Stimulated activated CD8-positive, alpha-beta memory T cell treated with anti-CD3 and anti-CD28 coated beads, Interleukin-7, amount 100 ng/mL, for 24 hours (primary cell): ENCODE data around the gene APBA1.

Experiments used
- DNase-seq: peaks from one replicate; pipeline ENCODE4 v3.0.0-alpha.2; 2020; ENCODE audit warnings: low read depth

APBA1 gene

GRCh38 chr9:69657269-69657668, 14.9 kb downstream of the APBA1 start:
- DNase-seq: no peak

DNA sequence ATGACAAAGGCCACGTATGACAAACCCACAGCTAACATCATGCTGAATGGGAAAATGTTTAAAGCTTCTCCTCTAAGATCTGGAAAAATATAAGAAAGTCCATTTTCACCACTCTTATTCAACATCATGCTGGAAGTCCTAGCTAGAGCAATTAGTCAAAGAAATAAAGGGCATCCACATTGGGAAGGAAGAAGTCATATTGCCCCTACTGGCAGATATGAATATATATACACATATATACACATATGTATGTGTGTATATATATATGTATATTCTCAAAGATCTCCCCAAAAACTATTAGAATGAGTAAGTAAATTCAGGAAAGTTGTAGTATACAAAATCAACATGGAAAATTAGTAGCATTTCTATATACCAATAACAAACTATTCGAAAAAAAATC, 17.1 kb downstream of the APBA1 start:
- no peak for DNase-seq

GRCh38 chr9:69653261-69653660, 18.9 kb downstream of the APBA1 start:
- DNase-seq: no peak

- no peak for DNase-seq
These were observed 22.5 kb downstream of the APBA1 start for GRCh38 chr9:69649566-69650250.

DNA sequence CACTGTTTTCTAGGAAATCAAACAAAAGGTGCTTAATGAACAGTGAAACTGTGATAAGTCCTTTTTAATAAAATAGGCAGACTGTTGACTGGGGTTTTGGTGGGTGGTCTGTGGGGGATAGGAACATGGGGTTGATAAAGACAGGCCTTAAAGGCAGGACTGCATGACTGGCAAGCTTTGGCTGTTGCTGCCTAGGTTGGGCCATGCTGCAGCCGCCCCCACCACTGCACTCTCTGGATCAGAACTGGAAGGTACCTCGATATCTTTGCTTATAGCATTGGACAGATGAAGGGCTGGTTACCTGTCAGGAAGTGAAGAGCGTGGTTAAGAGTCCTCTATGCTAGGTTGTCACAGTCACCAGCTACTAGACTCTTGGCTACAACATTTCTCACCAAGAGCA, 24.4 kb downstream of the APBA1 start:
- no peak for DNase-seq

GRCh38 chr9:69646810-69647209, 25.4 kb downstream of the APBA1 start:
- DNase-seq: no peak

GRCh38 chr9:69645488-69645887, 26.7 kb downstream of the APBA1 start:
- no peak for DNase-seq

DNA sequence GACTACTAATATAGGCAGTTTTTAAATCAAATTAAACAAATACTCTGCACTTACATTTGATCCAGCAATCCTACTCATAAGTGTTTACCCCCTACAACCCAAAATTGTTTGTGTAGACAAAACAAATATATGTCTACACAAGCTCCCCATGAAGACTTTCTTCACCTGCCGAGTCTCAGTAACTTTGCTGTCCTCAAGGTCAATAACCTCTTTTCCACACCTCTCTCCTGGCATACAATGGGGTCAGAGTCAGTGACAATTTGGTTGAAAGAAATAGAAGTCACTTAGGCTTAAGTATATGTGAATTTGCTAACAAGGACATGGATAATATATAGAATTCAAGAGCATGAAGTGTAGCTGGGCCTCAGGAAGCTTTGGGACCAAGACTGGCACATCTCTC, 29.1 kb downstream of the APBA1 start:
- no peak for DNase-seq

DNA sequence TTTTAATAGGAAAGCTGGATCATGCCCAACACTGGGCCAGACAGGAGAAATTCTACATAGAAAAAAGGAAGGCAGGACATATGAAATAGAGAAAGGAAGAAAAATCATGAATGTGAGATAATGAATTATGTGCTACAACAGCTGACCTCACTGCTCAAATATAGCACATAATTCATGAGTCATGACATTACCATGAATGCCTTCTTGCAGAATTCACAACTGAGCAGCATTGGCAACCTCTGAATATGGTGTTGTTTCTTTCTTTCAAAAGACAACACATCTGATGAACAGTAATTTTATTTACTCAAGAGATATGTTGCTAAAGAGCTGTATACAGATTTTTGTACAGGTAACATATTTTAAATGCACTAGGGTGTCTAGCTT, 34.4 kb downstream of the APBA1 start:
- DNase-seq: no peak

DNA sequence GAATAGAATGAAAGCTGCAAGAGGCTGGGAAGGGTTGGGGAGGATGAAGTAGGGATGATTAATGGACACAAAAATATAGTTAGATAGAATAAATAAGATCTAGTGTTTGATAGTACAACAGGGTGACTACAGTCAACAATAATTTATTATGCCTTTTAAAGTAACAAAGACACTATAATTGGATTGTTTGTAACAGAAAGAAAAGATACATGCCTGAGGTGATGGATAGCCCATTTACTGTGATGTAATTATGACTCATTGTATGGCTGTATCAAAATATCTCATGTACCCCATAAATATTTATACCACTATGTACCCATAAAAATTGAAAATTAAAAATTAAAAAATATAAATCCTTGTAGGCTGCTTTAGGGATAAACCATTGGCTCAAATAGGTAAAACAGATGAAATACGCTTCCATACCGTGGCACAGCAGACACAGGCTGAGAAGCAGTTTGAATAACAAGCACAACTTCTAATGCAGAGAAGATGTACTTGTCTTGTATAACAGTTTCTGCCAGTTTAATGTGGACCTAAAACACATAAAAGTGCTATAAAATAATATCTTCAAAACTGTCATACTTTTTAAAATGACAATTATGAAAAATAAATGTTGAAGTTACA, 34.9 kb downstream of the APBA1 start:
- DNase-seq: no peak

GRCh38 chr9:69633716-69634115, 38.5 kb downstream of the APBA1 start:
- no peak for DNase-seq

DNA sequence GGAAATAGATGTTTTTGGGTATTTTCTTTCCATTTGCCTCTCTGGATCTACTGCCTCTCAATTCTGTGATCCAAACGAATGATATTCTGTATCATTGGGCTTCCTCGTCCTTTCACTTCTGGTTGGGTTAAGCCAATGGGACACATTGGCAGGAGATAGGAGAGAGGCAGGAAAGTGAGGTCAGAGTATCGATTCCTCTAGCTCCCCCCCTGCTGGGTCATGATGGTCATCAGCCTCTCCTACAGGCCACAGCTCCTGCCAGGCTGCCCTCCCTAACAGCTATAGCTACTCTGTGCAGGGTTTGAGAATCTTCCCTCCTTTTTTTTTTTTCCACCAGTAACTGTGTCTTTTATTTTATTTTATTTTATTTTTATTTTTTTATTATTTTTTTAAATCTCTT, 39.4 kb downstream of the APBA1 start:
- DNase-seq: no peak

DNA sequence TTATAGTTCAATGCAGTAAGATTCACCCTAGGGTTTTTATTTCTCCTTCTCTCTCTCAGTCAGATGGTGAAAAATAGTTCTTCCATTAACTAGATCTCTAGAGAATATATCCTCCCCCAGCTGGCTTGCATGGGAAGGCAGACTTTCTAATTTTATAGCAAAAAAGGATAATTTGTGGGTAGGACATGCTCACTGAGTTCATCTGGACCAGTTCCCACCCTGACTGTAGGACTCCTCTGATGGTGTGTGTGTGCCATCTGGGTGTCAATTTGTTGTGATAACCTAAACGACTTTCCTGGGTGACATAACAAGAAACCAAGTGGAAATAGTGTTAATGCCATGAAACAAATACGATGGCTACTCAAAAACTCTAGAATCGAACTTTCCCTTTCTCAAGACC, 44.9 kb downstream of the APBA1 start:
- DNase-seq: no peak

DNA sequence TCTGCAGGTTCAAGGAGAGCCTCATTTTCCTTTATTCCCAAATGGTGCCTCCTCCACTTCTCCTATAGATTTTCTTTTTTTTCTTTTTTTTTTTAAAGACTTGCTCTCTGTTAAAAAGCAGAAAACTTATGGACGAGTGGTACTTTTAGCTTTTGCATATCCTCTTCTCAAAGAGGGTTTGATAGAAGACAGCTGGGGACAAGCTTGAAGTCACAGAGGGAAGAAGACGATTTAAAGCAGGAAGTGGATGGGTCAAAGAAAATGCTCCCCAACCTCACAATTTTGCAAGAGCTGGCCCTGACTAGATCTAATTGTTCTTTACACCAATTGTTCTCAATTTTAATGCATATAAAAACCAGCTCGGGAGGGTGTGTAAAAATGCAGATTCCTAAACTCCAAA, 48.9 kb downstream of the APBA1 start:
- DNase-seq: no peak

DNA sequence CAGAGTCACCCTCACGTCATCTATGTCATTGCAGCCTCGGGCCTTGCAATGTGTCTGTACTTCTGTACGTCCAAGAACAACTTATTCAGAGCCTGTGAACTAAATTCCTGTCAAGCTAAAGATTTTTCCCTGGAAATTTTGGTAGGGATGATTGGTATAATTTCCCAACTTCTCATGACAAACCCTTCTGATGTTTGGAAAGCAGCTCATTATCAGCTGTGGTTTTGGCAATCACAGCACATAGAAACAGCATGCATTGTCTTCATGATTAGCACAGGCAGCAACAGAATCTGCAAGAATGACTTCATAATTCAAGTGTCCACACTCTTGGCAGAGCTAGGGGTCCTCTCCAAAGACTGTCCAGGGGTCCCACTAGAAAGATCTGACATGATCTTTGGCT, 49.5 kb downstream of the APBA1 start:
- no peak for DNase-seq

DNA sequence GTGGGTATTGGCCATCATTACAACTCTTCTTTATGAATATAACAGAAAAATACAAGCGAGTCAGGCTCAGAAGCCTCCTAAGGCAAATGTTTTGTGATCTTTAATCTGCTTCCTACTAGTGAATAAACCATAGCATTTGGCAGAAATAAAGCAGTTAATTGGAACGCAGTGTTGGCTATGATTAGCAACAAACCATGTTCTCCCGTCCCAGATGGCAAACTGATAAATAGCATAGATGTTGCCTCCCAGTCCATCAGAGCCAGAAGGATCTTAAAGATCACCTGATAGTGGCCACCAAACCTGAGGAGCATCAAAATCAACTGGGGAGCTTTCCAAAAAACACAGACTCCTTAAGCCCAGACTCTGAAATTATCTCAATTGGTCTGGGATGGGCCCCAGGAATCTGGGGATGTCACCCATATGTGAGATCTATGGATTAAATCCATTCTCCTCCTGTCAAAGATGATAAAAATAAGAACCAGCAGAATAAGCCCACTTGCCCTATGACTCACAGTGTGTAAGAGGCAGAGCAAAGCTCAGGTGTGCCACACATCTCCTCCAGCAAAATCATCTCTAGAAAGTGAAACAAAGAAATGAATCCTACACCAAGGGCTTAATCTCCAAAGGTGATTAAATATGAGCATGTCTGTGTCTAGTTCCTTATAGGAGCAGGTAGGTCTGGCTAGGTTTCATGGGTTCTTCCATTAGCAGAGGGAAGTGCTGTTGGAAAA, 50.3 kb downstream of the APBA1 start:
- DNase-seq: no peak

DNA sequence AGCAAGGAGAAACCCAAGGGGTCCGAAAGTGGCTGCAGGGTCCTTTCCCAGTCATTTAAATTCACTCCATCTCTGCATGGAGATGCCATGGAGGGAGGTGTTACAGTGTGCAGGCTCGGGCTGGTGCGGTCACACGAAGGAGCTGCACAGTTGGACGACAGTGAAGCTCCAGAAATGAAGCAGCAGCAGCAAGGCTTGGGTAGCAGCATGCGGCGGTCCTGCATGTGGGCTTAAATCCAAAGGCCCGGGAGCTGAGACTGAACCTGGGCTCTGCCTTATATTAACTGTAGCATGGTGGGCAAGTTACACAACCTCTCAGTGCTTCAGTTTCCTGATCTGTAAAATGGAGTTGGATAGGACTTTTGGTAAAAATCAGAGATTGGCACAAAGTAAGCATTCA, 51.4 kb downstream of the APBA1 start:
- DNase-seq: no peak

DNA sequence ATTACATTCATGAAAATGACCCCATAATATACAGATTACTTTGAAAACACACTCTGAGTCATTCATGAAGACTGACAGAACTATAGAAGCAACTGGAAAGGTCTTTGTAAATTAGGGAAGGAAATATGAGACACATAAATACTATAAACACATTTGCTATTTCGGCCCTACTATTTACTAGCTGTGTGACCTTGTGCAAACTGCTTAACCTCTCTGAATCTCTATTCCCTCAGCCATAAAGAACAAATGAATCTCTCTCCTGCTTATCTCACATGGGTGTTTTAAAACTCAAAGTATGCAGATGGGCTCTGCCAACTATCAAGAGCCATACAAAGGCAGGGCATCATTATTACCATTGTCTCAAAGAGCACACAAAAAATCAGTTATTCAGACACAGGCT, 52.9 kb downstream of the APBA1 start:
- no peak for DNase-seq

DNA sequence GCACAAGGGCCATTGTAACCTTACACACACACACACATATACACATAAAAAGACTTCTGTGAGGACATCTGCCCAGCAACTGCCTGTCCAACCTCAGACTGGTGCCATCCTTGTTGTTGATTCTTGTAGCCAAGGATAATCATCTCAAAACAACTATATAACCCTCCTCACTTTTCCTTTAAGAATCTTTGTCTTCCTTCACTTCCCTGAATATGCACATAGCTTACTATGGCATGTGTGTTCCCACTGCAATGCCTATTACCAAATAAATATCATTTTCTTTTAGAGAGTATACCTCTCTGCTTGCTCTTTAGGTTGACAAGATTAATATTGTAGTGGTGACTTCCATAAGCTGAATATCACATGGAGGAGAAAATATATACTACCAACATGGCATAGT, 55.2 kb downstream of the APBA1 start:
- DNase-seq: no peak

GRCh38 chr9:69615880-69616279, 56.3 kb downstream of the APBA1 start:
- DNase-seq: no peak

DNA sequence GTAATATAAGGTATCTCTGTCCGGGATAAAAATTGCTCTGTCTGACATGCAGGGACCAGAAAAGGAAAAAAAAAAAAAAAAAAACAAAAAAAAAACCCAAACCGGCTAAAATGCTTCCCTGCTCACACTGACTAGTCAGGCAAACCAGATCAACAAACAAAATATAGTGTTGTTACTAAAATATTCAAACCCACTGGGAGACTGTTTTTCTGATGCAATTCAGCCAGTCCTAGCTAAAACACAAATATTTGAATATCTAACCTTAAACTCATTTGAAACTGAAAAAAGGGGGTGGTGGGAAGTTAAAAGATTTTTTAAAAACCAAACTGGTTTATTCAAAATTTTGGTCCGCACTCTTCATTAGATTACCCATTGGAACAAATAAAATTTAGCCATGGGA, 61.0 kb downstream of the APBA1 start:
- no peak for DNase-seq

GRCh38 chr9:69609156-69609555, 63.0 kb downstream of the APBA1 start:
- no peak for DNase-seq

- DNase-seq: no peak
These were observed 66.1 kb downstream of the APBA1 start for GRCh38 chr9:69606089-69606488.

- DNase-seq: no peak
These were observed 66.8 kb downstream of the APBA1 start for GRCh38 chr9:69605406-69605805.
